GM23338 (cell line): ENCODE data around the gene GCM1. TPM values are rescaled to one million over a fixed set of nuclear protein-coding genes. Genes with fewer than 3 reads are reported as not detected.

ENCODE experiments used
- ATAC-seq: fragments of 200-7000 bp; cut with Tn5 transposase; 3 replicates; pipeline ENCODE4 v1.9.1; 2020
- DNase-seq: peaks from one replicate; pipeline ENCODE4 v3.0.0-alpha.2; 2015; ENCODE audit warnings: low spot score
- H2AFZ ChIP-seq: fragments of 200-600 bp; sonication (generic); 2 replicates; pipeline ENCODE4 v1.8.0; 2016; ENCODE audit warnings: antibody characterized with exemption, mild to moderate bottlenecking, moderate library complexity
- H3F3A ChIP-seq: fragments of 200-600 bp; sonication (generic); replicated peaks from 2 replicates; pipeline ENCODE4 v1.8.0; 2017; ENCODE audit warnings: antibody characterized with exemption, mixed run types, low read depth
- H3K27ac ChIP-seq: fragments of 200-600 bp; sonication (generic); 2 replicates; pipeline ENCODE4 v1.6.1; 2016; ENCODE audit warnings: low read depth
- H3K27me3 ChIP-seq: fragments of 200-600 bp; sonication (generic); 2 replicates; pipeline ENCODE4 v1.8.0; 2016; ENCODE audit warnings: mild to moderate bottlenecking, mixed run types, moderate library complexity; ENCODE audit not compliant: insufficient read depth
- H3K36me3 ChIP-seq: fragments of 200-600 bp; sonication (generic); 2 replicates; pipeline ENCODE4 v1.8.0; 2016; ENCODE audit warnings: mild to moderate bottlenecking; ENCODE audit not compliant: insufficient read depth
- H3K4me1 ChIP-seq: fragments of 200-600 bp; sonication (generic); 2 replicates; pipeline ENCODE4 v1.8.0; 2016; ENCODE audit warnings: mild to moderate bottlenecking, moderate library complexity; ENCODE audit not compliant: insufficient read depth
- H3K4me2 ChIP-seq: fragments of 200-600 bp; sonication (generic); 2 replicates; pipeline ENCODE4 v1.7.1; 2017; ENCODE audit warnings: mixed run types
- H3K4me3 ChIP-seq: fragments of 200-600 bp; sonication (generic); 2 replicates; pipeline ENCODE4 v1.6.1; 2016; ENCODE audit warnings: mixed run types
- H3K79me2 ChIP-seq: fragments of 200-600 bp; sonication (generic); replicated peaks from 2 replicates; pipeline ENCODE4 v1.8.0; 2017; ENCODE audit warnings: mild to moderate bottlenecking; ENCODE audit not compliant: insufficient read depth
- H3K9me2 ChIP-seq: fragments of 200-600 bp; sonication (generic); 2 replicates; pipeline ENCODE4 v1.8.0; 2017; ENCODE audit not compliant: insufficient read depth
- H4K20me1 ChIP-seq: fragments of 200-600 bp; sonication (generic); replicated peaks from 2 replicates; pipeline ENCODE4 v1.8.0; 2017; ENCODE audit warnings: mild to moderate bottlenecking; ENCODE audit not compliant: insufficient read depth
- H3K27ac Mint-ChIP-seq: 2 replicates; pipeline ENCODE4 v1.8.0; 2020; ENCODE audit warnings: inconsistent platforms, mild to moderate bottlenecking, moderate library complexity, mixed read lengths
- H3K27me3 Mint-ChIP-seq: 3 replicates; pipeline ENCODE4 v1.8.0; 2022; ENCODE audit warnings: low read depth, mild to moderate bottlenecking, moderate library complexity, mixed read lengths, inconsistent platforms; ENCODE audit not compliant: insufficient read depth, poor library complexity
- H3K36me3 Mint-ChIP-seq: 3 replicates; pipeline ENCODE4 v1.8.0; 2021; ENCODE audit warnings: low read depth, mild to moderate bottlenecking, inconsistent platforms, moderate library complexity, mixed read lengths
- H3K4me1 Mint-ChIP-seq: 3 replicates; pipeline ENCODE4 v1.8.0; 2020; ENCODE audit warnings: mild to moderate bottlenecking, inconsistent platforms, mixed read lengths
- H3K4me3 Mint-ChIP-seq: 3 replicates; pipeline ENCODE4 v1.8.0; 2021; ENCODE audit warnings: moderate library complexity, mild to moderate bottlenecking, inconsistent platforms, mixed read lengths
- H3K9me3 Mint-ChIP-seq: 3 replicates; pipeline ENCODE4 v1.8.0; 2020; ENCODE audit warnings: moderate library complexity, mild to moderate bottlenecking, inconsistent platforms, mixed read lengths
- CREB1 ChIP-seq: fragments of 250-450 bp; sonication (Bioruptor Pico); IDR thresholded peaks from 2 replicates; pipeline ENCODE4 v1.5.0; 2020; ENCODE audit warnings: low read depth, mild to moderate bottlenecking, moderate library complexity
- ETS1 ChIP-seq: IDR thresholded peaks from 2 replicates; pipeline ENCODE4 v1.6.1; 2016; ENCODE audit warnings: antibody characterized with exemption
- EZH2 ChIP-seq: fragments of 200-600 bp; sonication (generic); IDR thresholded peaks from one replicate; pipeline ENCODE4 v1.8.0; 2017; ENCODE audit warnings: antibody characterized with exemption, mild to moderate bottlenecking, low read depth; ENCODE audit not compliant: unreplicated experiment
- JUNB ChIP-seq: IDR thresholded peaks from one replicate; pipeline ENCODE4 v1.6.1; 2016; ENCODE audit warnings: antibody characterized with exemption; ENCODE audit not compliant: unreplicated experiment
- NANOG ChIP-seq: IDR thresholded peaks from 2 replicates; pipeline ENCODE4 v1.6.1; 2016; ENCODE audit warnings: antibody characterized with exemption, borderline replicate concordance
- POLR2AphosphoS5 ChIP-seq: IDR thresholded peaks from 2 replicates; pipeline ENCODE4 v1.6.1; 2016; ENCODE audit warnings: antibody characterized with exemption, low read depth
- ZNF114 ChIP-seq: fragments of 250-450 bp; sonication (Bioruptor Pico); IDR thresholded peaks from 2 replicates; pipeline ENCODE4 v1.5.0; 2020; ENCODE audit warnings: mild to moderate bottlenecking, moderate library complexity
- polyA plus RNA-seq: library from polyadenylated mRNA; unstranded; fragments of >200 nt; fragmentation: Nextera tagmentation; extraction: Ambion mirVana; gene quantifications from 2 replicates; pipeline ENCODE4 v1.2.1, GENCODE V29; 2016
- total RNA-seq: library from RNA; depleted of rRNA; stranded (reverse); fragments of >200 nt; shearing (Covaris generic); gene quantifications from 2 replicates; pipeline ENCODE4 v1.2.3, GENCODE V29; 2014
- TF ChIP-seq, protein P1 (sequence below): IDR thresholded peaks from one replicate; pipeline ENCODE4 v1.6.1; 2018; ENCODE audit warnings: antibody characterized with exemption; ENCODE audit not compliant: unreplicated experiment

The GCM1 gene
- total and polyA plus RNA-seq, 2 experiments from 2014 or later = not detected

GRCh38 chr6:53101006-53101405, 47.6 kb downstream of the GCM1 start (continued):
- TF ChIP-seq EZH2 (no peak), CREB1 (CRISPR knock-in tag) (no peak)
- TF ChIP-seq, protein P1, sequence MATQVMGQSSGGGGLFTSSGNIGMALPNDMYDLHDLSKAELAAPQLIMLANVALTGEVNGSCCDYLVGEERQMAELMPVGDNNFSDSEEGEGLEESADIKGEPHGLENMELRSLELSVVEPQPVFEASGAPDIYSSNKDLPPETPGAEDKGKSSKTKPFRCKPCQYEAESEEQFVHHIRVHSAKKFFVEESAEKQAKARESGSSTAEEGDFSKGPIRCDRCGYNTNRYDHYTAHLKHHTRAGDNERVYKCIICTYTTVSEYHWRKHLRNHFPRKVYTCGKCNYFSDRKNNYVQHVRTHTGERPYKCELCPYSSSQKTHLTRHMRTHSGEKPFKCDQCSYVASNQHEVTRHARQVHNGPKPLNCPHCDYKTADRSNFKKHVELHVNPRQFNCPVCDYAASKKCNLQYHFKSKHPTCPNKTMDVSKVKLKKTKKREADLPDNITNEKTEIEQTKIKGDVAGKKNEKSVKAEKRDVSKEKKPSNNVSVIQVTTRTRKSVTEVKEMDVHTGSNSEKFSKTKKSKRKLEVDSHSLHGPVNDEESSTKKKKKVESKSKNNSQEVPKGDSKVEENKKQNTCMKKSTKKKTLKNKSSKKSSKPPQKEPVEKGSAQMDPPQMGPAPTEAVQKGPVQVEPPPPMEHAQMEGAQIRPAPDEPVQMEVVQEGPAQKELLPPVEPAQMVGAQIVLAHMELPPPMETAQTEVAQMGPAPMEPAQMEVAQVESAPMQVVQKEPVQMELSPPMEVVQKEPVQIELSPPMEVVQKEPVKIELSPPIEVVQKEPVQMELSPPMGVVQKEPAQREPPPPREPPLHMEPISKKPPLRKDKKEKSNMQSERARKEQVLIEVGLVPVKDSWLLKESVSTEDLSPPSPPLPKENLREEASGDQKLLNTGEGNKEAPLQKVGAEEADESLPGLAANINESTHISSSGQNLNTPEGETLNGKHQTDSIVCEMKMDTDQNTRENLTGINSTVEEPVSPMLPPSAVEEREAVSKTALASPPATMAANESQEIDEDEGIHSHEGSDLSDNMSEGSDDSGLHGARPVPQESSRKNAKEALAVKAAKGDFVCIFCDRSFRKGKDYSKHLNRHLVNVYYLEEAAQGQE = no peak

- no peak overlapping the region for H3K4me3 Mint-ChIP-seq
- Histone ChIP-seq H3K9me2 (no peaks in the 10 kb centered on the region), H3K79me2 (no peaks in the 10 kb centered on the region), H4K20me1 (no peaks in the 10 kb centered on the region), H3K36me3 (peaks cover 29% of the 10 kb centered on the region), H2AFZ (no peak overlapping the region), H3K27ac (no peak overlapping the region), H3K4me2 (no peak overlapping the region), H3F3A (no peaks in the 10 kb centered on the region), H3K4me1 (no peaks in the 10 kb centered on the region), H3K4me3 (no peak overlapping the region), H3K27me3 (no peaks in the 10 kb centered on the region)
- no peak overlapping the region for H3K27ac Mint-ChIP-seq
- TF ChIP-seq POLR2AphosphoS5 (no peak), JUNB (no peak), ETS1 (no peak), CREB1 (CRISPR knock-in tag) (no peak), NANOG (no peak), ZNF114 (CRISPR knock-in tag) (no peak)
- TF ChIP-seq, protein P1 = no peak
- DNase-seq (no peak), ATAC-seq (no peak)
- no peaks in the 10 kb centered on the region for H3K9me3 Mint-ChIP-seq
- no peaks in the 10 kb centered on the region for H3K27me3 Mint-ChIP-seq
- peaks cover 39% of the 10 kb centered on the region for H3K36me3 Mint-ChIP-seq
- H3K4me1 Mint-ChIP-seq = no peaks in the 10 kb centered on the region
Measured at GRCh38 chr6:53100561-53100960, 48.1 kb downstream of the GCM1 start.
